ENCODE measurements around the gene SAE1. TPM values are rescaled to one million over a fixed set of nuclear protein-coding genes. Genes with fewer than 3 reads are reported as not detected.

SAE1 gene
- total RNA-seq, 4 donors from 2014 or later = 37.9 to 66.9 (median 50.8) TPM

GRCh38 chr19:47104680-47105079, 26.0 kb upstream of the SAE1 start:
- TF ChIP-seq EP300 (IDR thresholded peaks at IDR 0.05) (no peak), POLR2A (IDR thresholded peaks at IDR 0.05) (no peak), CTCF (IDR thresholded peaks at IDR 0.05) (no peak)

GRCh38 chr19:47105874-47106273, 24.8 kb upstream of the SAE1 start:
- WGBS, 2 donors = 30 to 47% methylated on average over 2 of the region's 2 CpGs
- H3K27ac ChIP-seq = peak overlapping the region; percentile 25 to 100 (median 100)
- no peak for TF ChIP-seq POLR2A (IDR thresholded peaks at IDR 0.05)

More at GRCh38 chr19:47104680-47105079, 26.0 kb upstream of the SAE1 start:
- no peaks in the 10 kb centered on the region for H3K36me3 ChIP-seq
- DNase-seq (ENCODE audit: low spot score in 2 of 2) = no peak
- no peaks in the 10 kb centered on the region for H3K9me3 ChIP-seq
- H3K27me3 ChIP-seq = no peaks in the 10 kb centered on the region
- peaks cover 0 to 93% (median 60%) of the 10 kb centered on the region in 4 donors for H3K4me1 ChIP-seq
- no peak overlapping the region for H3K4me3 ChIP-seq
- 54 to 67% methylated on average over 9 of the region's 9 CpGs for WGBS, 2 donors
- H3K27ac ChIP-seq = peak overlapping the region in 3 of 4 donors; percentile 13 to 100 (median 100)

GRCh38 chr19:47106821-47107201, 23.8 kb upstream of the SAE1 start:
- H3K36me3 ChIP-seq = no peaks in the 10 kb centered on the region
- H3K9me3 ChIP-seq = no peaks in the 10 kb centered on the region
- DNase-seq (ENCODE audit: low spot score in 2 of 2) = no peak
- peak overlapping the region; percentile 100 for H3K27ac ChIP-seq
- H3K27me3 ChIP-seq = no peaks in the 10 kb centered on the region
- no peak overlapping the region for H3K4me3 ChIP-seq
- 22 to 24% methylated on average over 2 of the region's 2 CpGs for WGBS, 2 donors
- no peak for TF ChIP-seq POLR2A (IDR thresholded peaks at IDR 0.05)
- H3K4me1 ChIP-seq = peaks cover 0 to 87% (median 61%) of the 10 kb centered on the region in 4 donors

More at GRCh38 chr19:47105874-47106273, 24.8 kb upstream of the SAE1 start:
- peaks cover 0 to 96% (median 66%) of the 10 kb centered on the region in 4 donors for H3K4me1 ChIP-seq
- no peaks in the 10 kb centered on the region for H3K27me3 ChIP-seq
- H3K9me3 ChIP-seq = no peaks in the 10 kb centered on the region
- DNase-seq (ENCODE audit: low spot score in 2 of 2) = no peak
- H3K4me3 ChIP-seq = no peak overlapping the region
- H3K36me3 ChIP-seq = no peaks in the 10 kb centered on the region

- no peaks in the 10 kb centered on the region for H3K9me3 ChIP-seq
- H3K27me3 ChIP-seq = no peaks in the 10 kb centered on the region
- peak overlapping the region; percentile 100 for H3K27ac ChIP-seq
- H3K36me3 ChIP-seq = no peaks in the 10 kb centered on the region
- H3K4me1 ChIP-seq = peaks cover 0 to 81% (median 58%) of the 10 kb centered on the region in 4 donors
- no peak for TF ChIP-seq POLR2A (IDR thresholded peaks at IDR 0.05)
- no peak for TF ChIP-seq EP300 (IDR thresholded peaks at IDR 0.05)
- TF ChIP-seq CTCF (IDR thresholded peaks at IDR 0.05) = no peak
- 23 to 36% methylated on average over 9 of the region's 9 CpGs for WGBS, 2 donors
- DNase-seq (ENCODE audit: low spot score in 2 of 2) = no peak
- H3K4me3 ChIP-seq = no peak overlapping the region
Measured at GRCh38 chr19:47107202-47107952, 23.3 kb upstream of the SAE1 start.

- no peak overlapping the region for H3K4me3 ChIP-seq
- WGBS, 2 donors = 68 to 72% methylated on average over 9 of the region's 9 CpGs
- H3K27ac ChIP-seq = peak overlapping the region; percentile 100
- no peaks in the 10 kb centered on the region for H3K27me3 ChIP-seq
- DNase-seq (ENCODE audit: low spot score in 2 of 2) = no peak
- H3K4me1 ChIP-seq = peaks cover 0 to 73% (median 54%) of the 10 kb centered on the region in 4 donors
- TF ChIP-seq EP300 (IDR thresholded peaks at IDR 0.05) (no peak), CTCF (IDR thresholded peaks at IDR 0.05) (no peak), POLR2A (IDR thresholded peaks at IDR 0.05) (no peak)
- H3K36me3 ChIP-seq = no peaks in the 10 kb centered on the region
- H3K9me3 ChIP-seq = no peaks in the 10 kb centered on the region
Measured at GRCh38 chr19:47107953-47108746, 22.5 kb upstream of the SAE1 start.

- Histone ChIP-seq H3K9me3 (no peaks in the 10 kb centered on the region), H3K4me3 (peak overlapping the region in 3 of 4 donors; percentile 77 to 98 (median 83)), H3K27me3 (no peaks in the 10 kb centered on the region), H3K36me3 (no peaks in the 10 kb centered on the region), H3K27ac (peak overlapping the region; percentile 100), H3K4me1 (peaks cover 0 to 70% (median 49%) of the 10 kb centered on the region in 4 donors)
- DNase-seq (ENCODE audit: low spot score in 2 of 2) = no peak
- 6 to 9% methylated on average over 2 of the region's 2 CpGs for WGBS, 2 donors
- TF ChIP-seq POLR2A (IDR thresholded peaks at IDR 0.05) (no peak), CTCF (IDR thresholded peaks at IDR 0.05) (no peak), EP300 (IDR thresholded peaks at IDR 0.05) (no peak)
Measured at GRCh38 chr19:47109177-47109540, 21.5 kb upstream of the SAE1 start.
